Ascending aorta (tissue), 2 donors: ENCODE data around the gene MAT2B. TPM values are rescaled to one million over a fixed set of nuclear protein-coding genes. Genes with fewer than 3 reads are reported as not detected.
A peak's percentile ranks its signal among the peaks of the same experiment; 100 is the strongest.

ENCODE experiments used
- DNase-seq, 2 donors: peaks; one replicate each; pipeline ENCODE4 v3.0.0-alpha.2; 2019; ENCODE audit warnings: low spot score in 2 of 2
- H3K27ac ChIP-seq, 2 donors: fragments of 200-600 bp; sonication (generic); one replicate each; pipeline ENCODE4 v1.5.1; 2016 to 2017; ENCODE audit warnings: mild to moderate bottlenecking in 1 of 2
- H3K27me3 ChIP-seq: fragments of 200-600 bp; sonication (generic); one replicate; pipeline ENCODE4 v1.5.1; 2017
- H3K36me3 ChIP-seq, 2 donors: fragments of 200-600 bp; sonication (generic); one replicate each; pipeline ENCODE4 v1.5.1; 2016
- H3K4me1 ChIP-seq, 2 donors: fragments of 200-600 bp; sonication (generic); one replicate each; pipeline ENCODE4 v1.5.1; 2016 to 2017; ENCODE audit warnings: mild to moderate bottlenecking in 1 of 2
- H3K4me3 ChIP-seq, 2 donors: fragments of 200-600 bp; sonication (generic); one replicate each; pipeline ENCODE4 v1.5.1; 2016 to 2017; ENCODE audit warnings: mild to moderate bottlenecking in 1 of 2
- H3K9me3 ChIP-seq, 2 donors: fragments of 200-600 bp; sonication (generic); one replicate each; pipeline ENCODE4 v1.5.1; 2016
- CTCF ChIP-seq, 3 experiments: fragments of 200-600 bp in 2 of 3; fragments of 450-650 bp in 1 of 3; sonication (generic) in 2 of 3; IDR thresholded peaks; one replicate each; pipeline ENCODE4 v1.5.1; 2016 to 2019; ENCODE audit warnings: antibody characterized with exemption in 3 of 3, mild to moderate bottlenecking in 1 of 3, moderate library complexity in 1 of 3
- intact Hi-C: fragments of 100-400 bp; cut with DNase I; formaldehyde crosslinking; loops from one replicate; pipeline ENCODE4 v1.15.1; 2023
- total RNA-seq: library from RNA; depleted of rRNA; stranded (reverse); fragments of >200 nt; gene quantifications from one replicate; pipeline ENCODE4 v1.1.0, GENCODE V29; 2016

The MAT2B gene
- total RNA-seq, 1 donor from 2014 or later: 21.8 TPM

- peak; percentile 89 to 97 for DNase-seq
- H3K4me1 ChIP-seq: peaks cover 0 to 7% of the 10 kb centered on the region in 2 donors
- peak within 1 kb of the TSS; percentile 83 to 96 for H3K27ac ChIP-seq
- peak in 2 of 3 experiments; percentile 21 to 38 for TF ChIP-seq CTCF (IDR thresholded peaks at IDR 0.05)
- no peaks in the 10 kb centered on the region for H3K27me3 ChIP-seq
- no peaks in the 10 kb centered on the region for H3K9me3 ChIP-seq
- H3K4me3 ChIP-seq: peak within 1 kb of the TSS; percentile 72 to 79
- peaks cover 0 to 6% of the 10 kb centered on the region in 2 donors for H3K36me3 ChIP-seq
- intact Hi-C loops: loop anchor here (1.0 kb wide), 2 partner anchors 23 to 45 kb away; partner anchors contain the start of genes CCNG1 and MAT2B
Measured at GRCh38 chr5:163459819-163460561, 45.4 kb upstream of the MAT2B start, which contains the start of gene NUDCD2. NUDCD2 (minus strand) TSS chr5:163460102; CDS start chr5:163460050, 52 bp downstream.

GRCh38 chr5:163460562-163461171, 44.8 kb upstream of the MAT2B start, which contains the start of gene HMMR:
HMMR (plus strand) TSS chr5:163460632; CDS start chr5:163460693, 61 bp downstream.
- Histone ChIP-seq H3K4me3 (peak within 1 kb of the TSS; percentile 72 to 79), H3K27ac (peak within 1 kb of the TSS; percentile 83 to 96), H3K4me1 (peaks cover 0 to 7% of the 10 kb centered on the region in 2 donors), H3K27me3 (no peaks in the 10 kb centered on the region), H3K9me3 (no peaks in the 10 kb centered on the region), H3K36me3 (no peaks in the 10 kb centered on the region)
- peak in 1 of 2 donors; percentile 63 for DNase-seq
- no peak for TF ChIP-seq CTCF (IDR thresholded peaks at IDR 0.05)
- intact Hi-C loops: loop anchor here (1.0 kb wide), 2 partner anchors 23 to 45 kb away; partner anchors contain the start of genes CCNG1 and MAT2B

GRCh38 chr5:163463063-163463435, 42.4 kb upstream of the MAT2B start:
- Histone ChIP-seq H3K4me3 (no peak overlapping the region), H3K36me3 (no peaks in the 10 kb centered on the region), H3K4me1 (peaks cover 0 to 7% of the 10 kb centered on the region in 2 donors), H3K27ac (no peak overlapping the region), H3K9me3 (no peaks in the 10 kb centered on the region), H3K27me3 (no peaks in the 10 kb centered on the region)
- TF ChIP-seq CTCF (IDR thresholded peaks at IDR 0.05): no peak
- no peak for DNase-seq
- intact Hi-C loops: no loop called here

GRCh38 chr5:163467682-163468081, 37.7 kb upstream of the MAT2B start:
- no peak for TF ChIP-seq CTCF (IDR thresholded peaks at IDR 0.05)

GRCh38 chr5:163473635-163474243, 31.7 kb upstream of the MAT2B start:
- Histone ChIP-seq H3K4me1 (no peaks in the 10 kb centered on the region), H3K36me3 (no peaks in the 10 kb centered on the region), H3K4me3 (no peak overlapping the region), H3K9me3 (no peaks in the 10 kb centered on the region), H3K27me3 (no peaks in the 10 kb centered on the region), H3K27ac (no peak overlapping the region)
- intact Hi-C loops: no loop called here
- no peak for DNase-seq
- TF ChIP-seq CTCF (IDR thresholded peaks at IDR 0.05): peak in 2 of 3 experiments; percentile 23 to 36

More at GRCh38 chr5:163467682-163468081, 37.7 kb upstream of the MAT2B start:
- Histone ChIP-seq H3K4me3 (no peak overlapping the region), H3K36me3 (no peaks in the 10 kb centered on the region), H3K4me1 (no peaks in the 10 kb centered on the region), H3K27me3 (no peaks in the 10 kb centered on the region), H3K9me3 (no peaks in the 10 kb centered on the region), H3K27ac (no peak overlapping the region)
- no peak for DNase-seq
- intact Hi-C loops: no loop called here
